ENCODE results near the gene SEC11A.
"Not testable (repeated sequence)": the region's sequence is repeated elsewhere in the genome, so short reads cannot be mapped to it uniquely, and the experiment has no call there.

SEC11A gene

DNA sequence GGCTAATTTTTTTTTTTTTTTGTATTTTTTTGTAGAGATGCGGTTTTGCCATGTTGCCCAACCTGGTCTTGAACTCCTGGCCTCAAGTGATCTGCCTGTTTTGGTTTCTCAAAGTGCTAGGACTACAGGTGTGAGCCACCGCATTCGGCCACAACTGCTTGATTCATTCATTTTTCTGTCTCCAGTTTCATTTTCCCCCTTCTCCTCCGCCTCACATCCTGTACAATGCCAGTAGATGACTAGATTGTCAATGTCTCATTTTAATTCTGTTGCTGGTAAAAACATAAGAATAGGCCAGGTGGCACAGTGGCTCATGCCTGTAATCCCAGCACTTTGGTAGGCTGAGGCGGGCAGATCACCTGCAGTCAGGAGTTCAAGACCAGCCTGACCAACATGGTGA lies 20.4 kb upstream of the SEC11A start:
- no peak for DNase-seq

DNA sequence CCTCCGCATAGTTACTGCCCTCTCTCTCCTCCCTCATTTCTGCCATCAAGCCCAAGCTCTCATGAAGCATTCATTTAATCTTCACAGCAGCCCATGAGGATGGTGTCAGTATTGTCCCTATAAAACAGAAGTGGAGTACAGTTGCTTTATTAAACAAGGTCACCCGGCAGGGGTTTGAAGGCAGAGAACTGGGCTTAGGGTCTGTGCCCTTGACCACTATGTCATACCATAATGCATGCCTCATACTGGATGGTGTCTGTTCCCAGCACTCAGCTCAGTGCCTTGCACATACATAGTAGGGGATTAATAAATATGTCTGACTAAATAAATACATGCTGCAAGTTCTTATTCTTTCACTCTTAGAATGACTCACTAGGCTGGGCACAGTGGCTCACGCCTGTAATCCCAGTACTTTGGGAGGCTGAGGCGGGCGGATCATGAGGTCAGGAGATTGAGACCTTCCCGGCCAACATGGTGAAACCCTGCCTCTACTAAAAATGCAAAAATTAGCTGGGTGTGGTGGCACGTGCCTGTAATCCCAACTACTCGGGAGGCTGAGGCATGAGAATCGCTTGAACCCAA lies 19.6 kb upstream of the SEC11A start:
- DNase-seq, result not testable (repeated sequence)

DNA sequence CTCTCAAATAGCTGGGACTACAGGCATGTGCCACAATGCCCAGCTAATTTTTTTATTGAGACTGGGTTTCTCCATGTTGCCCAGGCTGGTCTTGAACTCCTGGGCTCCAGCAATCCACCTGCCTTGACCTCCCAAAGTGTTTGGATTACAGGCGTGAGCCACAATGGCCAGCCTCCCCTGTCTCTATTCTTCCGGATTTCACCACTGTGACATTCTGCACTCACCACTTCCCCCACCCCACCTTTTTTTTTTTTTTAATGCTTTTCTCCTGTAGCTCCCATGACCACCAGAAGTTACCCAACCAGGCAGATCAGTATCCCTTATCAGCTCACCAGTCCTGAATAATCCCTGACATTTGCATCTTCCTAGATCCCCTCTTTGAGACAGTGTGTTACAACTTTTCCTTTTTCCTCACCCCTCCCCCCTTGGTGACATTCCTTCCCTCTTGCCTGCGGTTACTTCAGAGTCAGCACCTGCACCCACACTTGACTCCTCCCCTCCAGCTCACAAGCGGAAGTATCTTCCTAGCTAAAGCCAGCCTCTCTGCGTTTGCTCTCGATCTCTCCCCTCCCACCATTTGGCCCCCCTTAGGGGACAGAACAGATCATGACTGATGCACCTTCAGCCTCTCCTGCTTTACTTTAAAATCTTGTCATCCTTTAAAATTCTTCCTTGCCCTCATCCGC lies 19.0 kb upstream of the SEC11A start:
- no peak for DNase-seq

DNA sequence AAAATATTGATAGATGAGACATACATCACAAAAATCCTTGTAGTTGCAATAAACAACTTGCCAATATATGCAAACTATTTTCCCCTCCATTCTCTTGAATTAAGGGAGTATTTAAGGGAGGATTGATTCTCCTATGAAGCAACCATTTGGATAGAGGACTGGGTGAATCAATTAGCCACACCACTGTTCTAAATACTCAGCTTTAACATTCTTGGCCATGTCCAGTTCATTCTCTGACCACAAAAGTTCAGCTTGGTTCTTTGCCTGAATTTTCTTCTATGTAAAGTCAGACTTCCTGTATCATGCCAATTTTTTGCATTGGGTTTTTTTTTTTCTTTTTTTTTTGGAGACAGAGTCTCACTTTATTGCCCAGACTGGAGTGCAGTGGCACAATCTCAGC lies 15.8 kb upstream of the SEC11A start:
- no peak for DNase-seq

DNA sequence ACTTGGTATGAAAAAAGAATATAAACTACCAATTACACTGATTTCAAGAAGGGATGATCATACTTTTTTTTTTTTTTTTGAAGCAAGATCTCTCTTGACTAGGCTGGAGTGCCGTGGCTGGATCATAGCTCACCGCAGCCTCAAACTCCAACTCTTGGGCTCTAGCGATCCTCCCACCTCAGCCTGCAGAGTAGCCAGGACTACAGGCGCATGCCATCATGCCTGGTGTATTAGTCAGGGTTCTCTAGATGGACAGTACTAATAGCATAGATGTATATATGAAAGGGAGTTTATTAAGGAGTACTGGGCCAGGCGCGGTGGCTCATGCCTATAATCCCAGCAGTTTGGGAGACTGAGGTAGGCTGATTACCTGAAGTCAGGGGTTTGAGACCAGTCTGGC lies 11.5 kb upstream of the SEC11A start:
- no peak for DNase-seq

- DNase-seq, result no peak
These were observed 9.1 kb upstream of the SEC11A start for GRCh38 chr15:84725001-84725491.

- DNase-seq, result no peak
These were observed 6.7 kb upstream of the SEC11A start for GRCh38 chr15:84722628-84723027.

DNA sequence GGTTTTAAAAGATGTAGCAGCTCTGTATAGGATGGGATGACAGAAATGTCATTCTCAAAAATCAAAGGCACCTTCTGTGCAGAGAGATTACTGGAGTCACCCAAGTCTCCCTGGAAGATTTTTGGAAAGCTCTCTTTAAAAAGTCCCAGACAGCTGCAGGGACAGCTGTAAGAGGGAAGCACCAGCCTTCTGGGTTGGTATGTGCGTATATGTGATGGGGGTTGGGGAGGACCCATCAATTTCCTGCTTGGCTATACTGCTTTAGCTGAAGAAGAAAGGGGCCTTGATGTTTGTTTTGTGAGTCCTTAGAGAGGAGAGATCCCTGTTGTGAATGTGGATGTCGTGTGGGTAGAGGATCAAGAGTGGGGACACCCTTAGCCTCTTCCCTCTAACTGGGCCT lies 5.4 kb upstream of the SEC11A start:
- no peak for DNase-seq

- no peak for DNase-seq
These were observed 401 bp downstream of the SEC11A start for GRCh38 chr15:84715441-84716035.

DNA sequence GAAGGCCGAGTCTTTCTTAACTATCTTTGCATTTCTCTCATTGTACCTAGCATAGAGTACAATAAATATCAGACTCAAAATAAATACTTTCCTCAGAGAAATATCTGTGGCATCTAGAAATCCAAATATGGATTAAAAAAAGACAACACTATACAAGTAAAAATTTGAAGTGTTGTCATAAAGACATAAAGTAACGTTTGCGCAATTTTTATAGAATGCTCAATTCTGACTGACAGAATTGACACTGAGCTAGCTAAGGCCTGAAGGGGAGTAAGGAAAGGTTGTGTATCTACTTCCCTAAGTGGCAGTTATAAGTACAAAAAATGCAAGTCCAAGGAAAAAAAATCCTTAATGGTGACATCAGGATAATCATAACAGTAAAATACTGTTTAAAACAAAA lies 1.1 kb downstream of the SEC11A start:
- DNase-seq, result no peak

DNA sequence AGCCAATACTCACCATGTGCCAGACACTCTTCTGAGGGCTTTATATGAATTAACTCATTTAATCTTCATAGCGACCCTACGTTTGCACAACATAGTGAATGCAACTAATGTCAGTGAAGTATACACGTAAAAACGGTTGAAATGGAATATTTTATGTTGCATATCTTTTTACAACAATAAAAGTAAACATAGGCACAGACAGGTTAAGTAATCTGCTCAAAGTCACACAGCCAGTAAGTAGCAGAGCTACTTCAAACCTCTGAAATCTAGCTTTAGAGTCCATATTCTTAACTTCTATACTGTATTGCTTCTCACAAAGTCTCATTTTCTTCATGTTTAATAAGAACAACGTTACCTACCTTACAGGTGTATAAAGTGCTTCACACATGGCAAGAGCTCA lies 1.6 kb downstream of the SEC11A start:
- no peak for DNase-seq

GRCh38 chr15:84703808-84704207 lies 12.1 kb downstream of the SEC11A start:
- DNase-seq, result no peak

DNA sequence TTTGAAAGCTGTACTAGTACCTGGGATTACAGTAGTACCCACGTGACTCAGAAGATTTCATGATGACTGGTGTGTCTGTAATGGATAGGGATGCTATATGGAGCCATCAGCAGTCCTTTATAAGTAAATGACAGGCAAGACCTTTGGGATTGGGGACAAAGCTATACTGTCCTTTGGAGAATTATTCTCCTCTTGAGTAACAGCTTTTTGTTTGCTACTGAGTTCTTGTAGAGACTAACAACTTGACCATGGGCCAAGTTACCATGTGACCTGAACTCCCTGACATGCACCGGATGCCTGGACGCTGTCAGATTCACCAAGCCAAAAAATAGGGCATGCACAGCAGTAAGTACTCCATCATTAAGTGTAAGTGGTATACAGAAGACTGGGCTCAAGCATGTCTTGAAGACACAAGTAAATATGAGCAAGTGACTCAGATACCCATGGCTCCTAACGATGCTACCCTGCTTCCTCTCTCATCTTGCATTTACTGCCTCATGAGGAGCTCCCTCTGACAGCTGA lies 12.9 kb downstream of the SEC11A start:
- DNase-seq, result no peak

DNA sequence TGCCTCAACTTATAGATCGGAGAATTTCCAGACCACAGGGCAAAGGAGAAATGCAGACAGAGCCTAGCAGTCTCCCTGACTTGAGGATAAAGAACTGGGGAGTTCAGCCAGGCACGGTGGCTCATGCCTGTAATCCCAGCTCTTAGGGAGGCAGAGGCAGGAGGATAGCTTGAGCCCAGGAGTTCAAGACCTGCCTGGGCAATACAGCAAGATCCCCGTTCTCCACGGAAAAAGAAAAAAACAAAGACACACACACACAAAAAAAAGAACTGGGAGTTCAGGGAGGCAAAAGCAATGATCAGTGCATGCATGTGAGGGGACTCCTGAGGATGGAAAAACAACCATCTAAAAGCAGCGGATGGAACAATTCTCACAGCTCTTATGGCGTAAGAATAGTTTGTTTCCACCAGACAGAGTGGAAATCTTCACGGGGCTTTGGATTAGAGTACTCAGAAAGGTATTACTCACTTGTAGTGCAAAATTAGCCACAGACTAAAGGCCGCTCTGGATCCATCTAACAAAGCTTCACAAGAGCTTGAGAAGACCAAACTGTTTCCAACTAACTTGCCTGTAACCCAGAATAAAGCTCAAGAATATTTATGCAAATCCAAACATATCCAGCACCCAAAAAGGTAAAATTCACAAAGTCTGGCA lies 16.3 kb downstream of the SEC11A start:
- no peak for DNase-seq

DNA sequence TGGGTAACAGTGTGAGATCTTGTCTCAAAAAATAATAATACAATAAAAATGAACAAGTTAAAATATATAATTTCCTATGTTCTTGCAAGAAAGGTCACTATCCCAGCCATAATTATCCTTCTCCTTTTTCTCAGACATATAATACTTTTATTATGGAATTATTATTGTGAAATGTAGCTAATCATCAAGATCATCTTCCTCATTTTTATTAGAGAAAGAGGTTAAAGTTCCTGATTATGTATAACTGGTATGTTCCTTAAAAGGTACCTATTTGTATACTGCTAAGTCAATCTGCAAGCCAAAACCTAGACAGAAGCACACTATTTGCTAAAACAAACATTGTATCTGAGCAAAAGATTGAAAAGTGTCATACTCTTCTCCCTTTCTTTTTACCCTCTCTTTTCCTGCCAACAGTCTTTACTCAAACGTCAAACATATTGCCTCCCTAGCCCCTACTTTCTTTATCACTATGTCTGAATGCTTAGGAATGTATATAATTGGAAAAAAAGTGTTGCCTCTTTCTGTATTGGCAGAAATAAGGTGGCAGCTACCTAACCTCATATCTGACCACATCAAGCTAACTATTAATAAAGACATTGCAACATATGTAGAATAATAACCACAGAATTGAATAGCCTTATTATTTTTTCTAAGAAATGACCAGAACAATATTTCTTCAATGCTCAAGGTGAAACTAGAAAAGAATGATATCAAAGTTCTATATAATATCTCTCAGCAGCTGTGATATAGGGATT lies 18.5 kb downstream of the SEC11A start:
- DNase-seq, result no peak

DNA sequence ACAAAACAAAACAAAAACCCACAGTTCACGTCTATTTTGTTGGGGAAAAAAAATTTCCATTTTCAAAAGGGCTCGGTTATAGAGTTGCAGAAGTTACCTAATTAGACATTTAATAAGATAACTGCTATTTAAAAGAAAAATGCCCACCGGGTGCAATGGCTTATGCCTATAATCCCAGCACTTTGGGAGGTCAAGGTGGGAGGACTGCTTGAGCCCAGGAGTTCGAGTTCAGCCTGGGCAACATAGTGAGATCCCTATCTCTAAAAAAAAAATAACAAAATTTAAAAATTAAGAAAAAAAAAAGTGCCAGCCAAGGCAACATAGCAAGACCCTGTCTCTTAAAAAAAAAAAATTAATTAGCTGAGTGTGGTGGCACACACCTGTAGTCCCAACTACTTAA lies 19.2 kb downstream of the SEC11A start:
- DNase-seq, result no peak

DNA sequence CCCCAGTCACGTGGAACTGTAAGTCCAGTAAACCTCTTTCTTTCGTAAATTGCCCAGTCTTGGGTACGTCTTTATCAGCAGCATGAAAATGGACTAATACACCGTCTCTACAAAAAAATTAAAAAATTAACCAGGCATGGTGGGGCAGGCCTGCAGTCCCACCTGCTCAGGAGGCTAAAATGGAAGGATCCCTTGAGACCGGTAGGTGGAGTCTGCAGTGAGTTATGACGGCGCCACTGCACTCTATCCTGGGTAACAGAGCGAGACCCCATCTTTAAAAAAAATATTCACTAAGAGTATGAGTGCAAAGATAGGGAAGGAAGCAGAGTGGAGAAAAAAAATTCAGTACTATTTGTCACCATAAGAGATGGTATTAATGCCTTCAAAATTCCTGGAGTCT lies 25.6 kb downstream of the SEC11A start:
- DNase-seq, result no peak

DNA sequence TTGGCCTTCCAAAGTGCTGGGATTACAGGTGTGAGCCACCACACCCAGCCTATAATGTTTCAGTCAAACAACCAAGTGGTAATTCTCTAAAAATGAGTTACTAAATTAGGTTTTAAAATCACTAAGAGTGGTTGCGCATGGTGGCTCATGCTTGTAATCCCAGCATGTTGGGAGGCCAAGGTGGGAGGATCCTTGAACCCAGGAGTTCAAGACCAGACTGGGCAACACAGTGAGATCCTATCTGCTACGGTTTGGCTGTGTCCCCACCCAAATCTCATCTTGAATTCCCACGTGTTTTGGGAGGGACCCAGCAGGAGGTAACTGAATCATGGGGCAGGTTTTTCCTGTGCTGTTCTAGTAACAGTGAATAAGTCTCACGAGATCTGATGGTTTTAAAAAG lies 26.1 kb downstream of the SEC11A start:
- no peak for DNase-seq

DNA sequence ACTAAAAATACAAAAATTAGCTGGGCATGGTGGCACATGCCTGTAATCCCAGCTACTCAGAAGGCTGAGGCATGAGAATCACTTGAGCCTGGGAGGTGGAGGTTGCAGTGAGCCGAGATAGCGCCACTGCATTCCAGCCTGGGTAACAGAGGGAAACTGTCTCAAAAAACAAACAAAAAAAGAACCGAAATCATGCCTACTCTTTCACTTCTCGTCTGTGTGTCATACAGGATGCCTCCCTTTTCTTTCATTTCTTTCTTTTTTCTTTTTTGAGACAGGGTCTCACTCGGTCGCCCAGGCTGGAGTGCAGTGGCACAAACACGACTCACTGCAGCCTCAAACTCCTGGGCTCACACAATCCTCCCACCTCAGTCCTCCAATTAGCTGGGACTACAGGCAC lies 29.5 kb downstream of the SEC11A start:
- DNase-seq, result not testable (repeated sequence)

DNA sequence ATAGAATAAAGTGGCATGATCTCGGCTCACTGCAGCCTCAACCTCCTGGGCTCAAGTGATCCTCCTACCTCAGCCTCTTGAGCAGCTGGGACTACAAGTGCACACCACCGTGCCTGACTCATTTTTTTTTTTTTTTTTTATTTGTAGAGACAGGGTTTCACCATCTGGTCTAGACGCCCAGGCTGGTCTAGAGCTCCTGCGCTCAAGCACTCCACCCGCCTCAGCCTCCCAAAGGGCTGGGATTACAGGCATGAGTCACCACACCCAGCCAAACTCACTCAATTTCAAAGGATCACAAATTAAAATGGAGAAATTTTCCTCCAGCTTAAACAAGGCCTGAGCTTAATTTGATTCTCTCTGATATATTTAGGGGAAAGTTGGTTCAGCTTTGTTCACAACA lies 30.6 kb downstream of the SEC11A start:
- DNase-seq, result no peak

DNA sequence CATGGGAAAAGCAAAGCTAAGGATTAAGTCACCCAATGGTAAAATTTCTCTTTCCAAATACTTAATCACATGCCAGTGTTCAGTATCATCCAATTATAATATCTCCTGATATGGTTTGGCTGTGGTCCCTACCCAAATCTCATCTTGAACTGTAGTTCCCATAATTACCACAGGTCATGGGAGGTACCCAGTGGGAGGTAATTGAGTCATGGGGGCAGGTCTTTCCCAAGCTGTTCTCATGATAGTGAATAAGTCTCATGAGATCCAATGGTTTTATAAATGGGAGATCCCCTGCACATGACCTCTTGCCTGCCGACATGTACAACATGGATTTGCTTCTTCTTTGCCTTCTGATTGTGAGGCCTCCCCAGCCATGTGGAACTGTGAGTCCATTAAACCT lies 31.8 kb downstream of the SEC11A start:
- DNase-seq, result no peak

GRCh38 chr15:84681831-84682230 lies 34.1 kb downstream of the SEC11A start:
- no peak for DNase-seq

DNA sequence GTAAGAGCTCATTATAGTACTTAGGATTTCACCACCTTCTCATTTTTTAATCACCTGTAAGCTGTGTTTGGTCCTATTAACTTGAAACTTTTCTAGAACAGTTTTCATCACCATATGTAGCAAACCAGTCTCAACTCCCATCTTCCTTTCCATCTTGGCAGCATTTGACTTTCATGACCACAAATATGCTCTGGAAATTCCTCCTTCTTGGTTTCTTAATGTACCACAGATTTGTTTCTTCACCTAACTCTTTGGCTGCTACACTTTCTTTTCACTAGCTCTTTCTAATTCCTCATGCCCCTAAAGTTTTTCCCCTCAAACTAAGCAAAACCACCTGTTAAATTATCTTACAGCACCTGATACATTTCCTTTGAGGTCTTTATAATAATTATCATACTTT lies 44.7 kb downstream of the SEC11A start:
- DNase-seq, result no peak
